DMS53 treated with DMSO at 0.1 percent for 48 hours (cell line): ENCODE measurements around the gene ESR2.
"Not testable (repeated sequence)": the region's sequence is repeated elsewhere in the genome, so short reads cannot be mapped to it uniquely, and the experiment has no call there.

Experiments used
- DNase-seq: peaks from one replicate; lab custom pipeline; 2025; ENCODE audit not compliant: unreplicated experiment; lab: John Stamatoyannopoulos, UW

The ESR2 gene

DNA sequence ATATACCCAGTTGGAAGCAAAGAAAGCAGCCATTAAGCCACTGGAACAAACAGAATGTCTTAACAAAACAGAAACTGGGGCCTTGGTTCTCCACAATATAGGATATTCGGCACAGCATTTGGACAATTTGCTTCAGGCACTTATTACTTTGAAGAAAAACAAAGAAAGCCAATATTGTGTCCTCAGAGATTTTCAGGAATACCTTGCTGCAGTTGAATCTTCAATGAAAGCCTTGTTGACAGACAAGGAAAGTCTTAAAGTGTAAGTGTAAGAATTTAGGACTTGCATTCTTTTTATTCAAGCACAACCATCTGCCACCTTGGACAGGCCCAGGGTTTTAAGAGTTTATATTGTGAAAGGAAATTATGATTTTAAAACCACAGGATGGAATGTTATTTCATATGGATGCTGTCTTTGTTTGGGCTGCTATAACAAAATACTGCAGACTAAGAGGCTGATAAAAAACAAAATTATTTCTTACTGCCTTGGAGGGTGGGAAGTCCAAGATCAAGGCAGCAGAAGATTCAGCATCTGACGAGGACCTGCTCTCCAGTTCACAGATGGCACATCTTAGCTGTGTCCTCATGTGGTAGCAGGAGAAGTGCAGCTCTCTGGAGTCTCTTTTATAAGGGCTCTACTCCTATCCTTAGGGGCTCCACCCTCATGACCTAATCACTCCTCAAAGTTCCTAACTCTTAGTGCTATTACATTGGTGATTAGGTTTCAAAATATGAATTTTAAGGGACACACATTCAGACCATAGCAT is 244.4 kb downstream of the ESR2 start:
- DNase-seq = no peak

- no peak for DNase-seq
These were observed 249.1 kb downstream of the ESR2 start for GRCh38 chr14:64045091-64045490.

DNA sequence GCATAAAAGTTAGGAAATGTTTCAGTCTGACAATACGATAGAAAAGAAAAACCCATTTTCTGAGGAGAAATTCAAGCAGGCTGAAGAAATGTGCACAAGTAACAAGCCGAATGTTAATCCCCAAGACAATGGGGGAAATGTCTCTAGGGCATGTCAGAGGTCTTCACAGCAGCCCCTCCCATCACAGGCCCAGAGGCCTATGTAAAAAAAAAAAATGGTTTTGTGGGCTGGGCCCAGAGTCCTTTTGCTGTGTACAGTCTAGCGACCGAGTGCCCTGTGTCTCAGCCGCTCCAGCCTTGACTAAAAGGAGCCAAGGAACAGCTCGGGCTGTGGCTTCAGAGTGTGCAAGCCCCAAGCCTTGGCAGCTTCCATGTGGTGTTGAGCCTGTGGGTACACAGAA is 250.9 kb downstream of the ESR2 start:
- DNase-seq = not testable (repeated sequence)

DNA sequence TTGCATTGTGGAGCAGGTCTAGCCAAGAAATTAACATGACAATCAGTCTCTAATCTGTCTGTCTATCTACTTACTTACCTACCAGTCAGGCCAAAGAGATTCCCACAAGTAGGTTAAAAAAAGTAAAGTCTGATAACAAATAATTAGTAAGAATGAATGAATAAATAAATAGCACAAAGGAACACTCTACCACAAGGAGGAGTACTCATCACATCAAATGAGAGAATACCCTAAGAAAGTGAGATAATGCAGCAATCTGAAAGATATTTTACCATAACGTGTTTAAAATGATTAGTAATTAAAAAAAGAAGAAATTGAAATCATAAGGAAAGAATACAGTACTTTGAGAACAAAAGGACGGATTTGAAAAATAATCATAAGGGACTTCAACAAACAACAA is 254.1 kb downstream of the ESR2 start:
- DNase-seq = no peak

GRCh38 chr14:64038841-64039542 is 255.2 kb downstream of the ESR2 start:
- no peak for DNase-seq

DNA sequence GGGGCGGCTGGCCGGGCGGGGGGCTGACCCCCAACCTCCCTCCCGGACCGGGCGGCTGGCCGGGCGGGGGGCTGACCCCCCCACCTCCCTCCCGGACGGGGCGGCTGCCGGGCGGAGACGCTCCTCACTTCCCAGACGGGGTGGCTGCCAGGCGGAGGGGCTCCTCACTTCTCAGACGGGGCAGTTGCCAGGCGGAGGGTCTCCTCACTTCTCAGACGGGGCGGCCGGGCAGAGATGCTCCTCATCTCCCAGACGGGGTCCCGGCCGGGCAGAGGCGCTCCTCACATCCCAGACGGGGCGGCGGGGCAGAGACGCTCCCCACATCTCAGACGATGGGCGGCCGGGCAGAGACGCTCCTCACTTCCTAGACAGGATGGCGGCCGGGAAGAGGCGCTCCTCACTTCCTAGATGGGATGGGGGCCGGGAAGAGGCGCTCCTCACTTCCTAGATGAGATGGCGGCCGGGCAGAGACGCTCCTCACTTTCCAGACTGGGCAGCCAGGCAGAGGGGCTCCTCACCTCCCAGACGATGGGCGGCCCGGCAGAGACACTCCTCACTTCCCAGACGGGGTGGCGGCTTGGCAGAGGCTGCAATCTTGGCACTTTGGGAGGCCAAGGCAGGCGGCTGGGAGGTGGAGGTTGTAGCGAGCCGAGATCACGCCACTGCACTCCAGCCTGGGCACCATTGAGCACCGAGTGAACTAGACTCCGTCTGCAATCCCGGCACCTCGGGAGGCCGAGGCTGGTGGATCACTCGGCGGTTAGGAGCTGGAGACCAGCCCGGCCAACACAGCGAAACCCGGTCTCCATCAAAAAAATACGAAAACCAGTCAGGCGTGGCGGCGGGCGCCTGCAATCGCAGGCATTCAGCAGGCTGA is 256.1 kb downstream of the ESR2 start:
- DNase-seq = not testable (repeated sequence)

- DNase-seq = no peak
These were observed 259.0 kb downstream of the ESR2 start for GRCh38 chr14:64035143-64035542.
